Caco-2 (cell line): ENCODE measurements around the gene MCC. TPM values are rescaled to one million over a fixed set of nuclear protein-coding genes. Genes with fewer than 3 reads are reported as not detected.

ENCODE experiments used
- BruUV-seq: library from RNA; stranded (reverse); fragments of 400-500 nt; replicated peaks from 2 replicates; lab custom pipeline; 2021; lab: Mats Ljungman, UMichigan
- CTCF ChIA-PET: fragments of 300-600 bp; sonication (Branson Sonifier 250); formaldehyde crosslinking; loops from one replicate; lab custom pipeline; 2022; ENCODE audit warnings: antibody characterized with exemption; lab: Charles Lee
- POLR2A ChIA-PET: fragments of 300-600 bp; sonication (Branson Sonifier 250); formaldehyde crosslinking; loops from one replicate; lab custom pipeline; 2022; ENCODE audit warnings: antibody characterized with exemption; lab: Charles Lee
- DNase-seq, 2 experiments: peaks; one replicate each; pipeline versions ENCODE4 v3.0.0 to v3.0.0-alpha.2; 2020 to 2022
- H3K27me3 ChIP-seq: replicated peaks from 2 replicates; pipeline ENCODE4 v1.6.0; 2011; ENCODE audit warnings: low read length; ENCODE audit not compliant: control insufficient read depth, insufficient read depth
- H3K36me3 ChIP-seq: 2 replicates; pipeline ENCODE4 v1.5.1; 2011; ENCODE audit warnings: low read length; ENCODE audit not compliant: control insufficient read depth, insufficient read depth
- H3K4me1 ChIP-seq: fragments of 250-450 bp; sonication (Bioruptor Pico); 2 replicates; pipeline ENCODE4 v1.5.1; 2020; ENCODE audit warnings: mild to moderate bottlenecking
- H3K4me3 ChIP-seq: 2 replicates; pipeline ENCODE4 v1.5.1; 2011; ENCODE audit warnings: low read depth, mild to moderate bottlenecking, control low read depth, low read length
- H3K9me3 ChIP-seq: fragments of 250-450 bp; sonication (Bioruptor Pico); 2 replicates; pipeline ENCODE4 v1.5.1; 2020; ENCODE audit warnings: mild to moderate bottlenecking, moderate library complexity
- H3K27ac Mint-ChIP-seq: one replicate; pipeline ENCODE4 v1.8.0; 2022; ENCODE audit warnings: mixed read lengths; ENCODE audit not compliant: unreplicated experiment
- H3K27me3 Mint-ChIP-seq: one replicate; pipeline ENCODE4 v1.8.0; 2022; ENCODE audit warnings: mixed read lengths; ENCODE audit not compliant: insufficient read depth, unreplicated experiment
- H3K36me3 Mint-ChIP-seq: one replicate; pipeline ENCODE4 v1.8.0; 2022; ENCODE audit warnings: mild to moderate bottlenecking, mixed read lengths; ENCODE audit not compliant: insufficient read depth, unreplicated experiment
- H3K4me1 Mint-ChIP-seq: one replicate; pipeline ENCODE4 v1.8.0; 2022; ENCODE audit warnings: low read depth, mixed read lengths; ENCODE audit not compliant: unreplicated experiment
- H3K4me3 Mint-ChIP-seq: one replicate; pipeline ENCODE4 v1.8.0; 2022; ENCODE audit warnings: mild to moderate bottlenecking, moderate library complexity, mixed read lengths; ENCODE audit not compliant: unreplicated experiment
- H3K9me3 Mint-ChIP-seq: one replicate; pipeline ENCODE4 v1.8.0; 2022; ENCODE audit warnings: mixed read lengths; ENCODE audit not compliant: unreplicated experiment
- intact Hi-C: fragments of 100-400 bp; cut with micrococcal nuclease; formaldehyde crosslinking; loops from one replicate; pipeline ENCODE4 v1.10.0; 2022; ENCODE audit not compliant: unreplicated experiment
- total RNA-seq: library from RNA; stranded (reverse); gene quantifications from 2 replicates; pipeline ENCODE4 v1.2.3, GENCODE V29; 2022
- TF ChIP-seq, protein P1 (sequence below), 2 experiments: fragments of 200-600 bp in 1 of 2; IDR thresholded peaks; 1 replicate in 1 of 2; 2 replicates in 1 of 2; pipeline versions ENCODE4 v1.5.1 to v1.8.0; 2011 to 2022; ENCODE audit warnings: antibody characterized with exemption in 1 of 2, control low read depth in 1 of 2, inconsistent platforms in 1 of 2, low read depth in 1 of 2, low read length in 1 of 2, mild to moderate bottlenecking in 1 of 2, moderate library complexity in 1 of 2; ENCODE audit not compliant: insufficient read depth in 1 of 2, severe bottlenecking in 1 of 2, unreplicated experiment in 1 of 2

Gene MCC
- total RNA-seq, 1 experiment from 2014 or later, result 0.09 TPM

DNA sequence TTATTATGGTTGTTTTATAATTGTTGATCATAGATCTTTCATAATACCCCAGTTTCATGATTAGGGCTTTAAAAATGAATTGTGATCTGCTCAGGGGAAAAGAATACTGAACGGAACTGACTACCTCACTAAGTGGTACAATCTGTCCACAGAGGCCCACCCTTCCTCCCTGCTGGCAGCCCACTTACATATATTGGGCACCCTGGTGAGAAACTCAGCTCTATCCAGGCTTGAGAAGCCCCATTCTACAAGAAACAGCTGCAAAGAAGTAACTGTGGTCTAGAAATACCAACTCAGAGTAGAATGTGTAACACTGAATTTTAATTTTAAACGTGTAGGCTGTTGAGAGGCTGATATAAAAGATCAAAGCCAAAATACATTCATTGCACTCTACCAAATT, 100.4 kb downstream of the MCC start:
- Mint-ChIP-seq H3K27me3 (peaks cover 10% of the 10 kb centered on the region), H3K36me3 (no peaks in the 10 kb centered on the region), H3K4me3 (no peak overlapping the region), H3K27ac (no peak overlapping the region), H3K9me3 (no peaks in the 10 kb centered on the region), H3K4me1 (no peaks in the 10 kb centered on the region)
- no peaks in the 10 kb centered on the region for H3K4me1 ChIP-seq
- ChIA-PET POLR2A (no interaction called here), CTCF (no interaction called here)
- DNase-seq, result no peak
- intact Hi-C loops, result no loop called here
- TF ChIP-seq, protein P1, sequence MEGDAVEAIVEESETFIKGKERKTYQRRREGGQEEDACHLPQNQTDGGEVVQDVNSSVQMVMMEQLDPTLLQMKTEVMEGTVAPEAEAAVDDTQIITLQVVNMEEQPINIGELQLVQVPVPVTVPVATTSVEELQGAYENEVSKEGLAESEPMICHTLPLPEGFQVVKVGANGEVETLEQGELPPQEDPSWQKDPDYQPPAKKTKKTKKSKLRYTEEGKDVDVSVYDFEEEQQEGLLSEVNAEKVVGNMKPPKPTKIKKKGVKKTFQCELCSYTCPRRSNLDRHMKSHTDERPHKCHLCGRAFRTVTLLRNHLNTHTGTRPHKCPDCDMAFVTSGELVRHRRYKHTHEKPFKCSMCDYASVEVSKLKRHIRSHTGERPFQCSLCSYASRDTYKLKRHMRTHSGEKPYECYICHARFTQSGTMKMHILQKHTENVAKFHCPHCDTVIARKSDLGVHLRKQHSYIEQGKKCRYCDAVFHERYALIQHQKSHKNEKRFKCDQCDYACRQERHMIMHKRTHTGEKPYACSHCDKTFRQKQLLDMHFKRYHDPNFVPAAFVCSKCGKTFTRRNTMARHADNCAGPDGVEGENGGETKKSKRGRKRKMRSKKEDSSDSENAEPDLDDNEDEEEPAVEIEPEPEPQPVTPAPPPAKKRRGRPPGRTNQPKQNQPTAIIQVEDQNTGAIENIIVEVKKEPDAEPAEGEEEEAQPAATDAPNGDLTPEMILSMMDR (IDR thresholded peaks at IDR 0.05; ENCODE audit: insufficient read depth in 1 of 2, low read depth in 1 of 2, low read length in 1 of 2, severe bottlenecking in 1 of 2, unreplicated experiment in 1 of 2), result no peak
- H3K36me3 ChIP-seq, result no peaks in the 10 kb centered on the region
- no peaks in the 10 kb centered on the region for H3K9me3 ChIP-seq
- H3K4me3 ChIP-seq, result no peak overlapping the region
- no peaks in the 10 kb centered on the region for H3K27me3 ChIP-seq
- BruUV-seq, result no TSS peak

DNA sequence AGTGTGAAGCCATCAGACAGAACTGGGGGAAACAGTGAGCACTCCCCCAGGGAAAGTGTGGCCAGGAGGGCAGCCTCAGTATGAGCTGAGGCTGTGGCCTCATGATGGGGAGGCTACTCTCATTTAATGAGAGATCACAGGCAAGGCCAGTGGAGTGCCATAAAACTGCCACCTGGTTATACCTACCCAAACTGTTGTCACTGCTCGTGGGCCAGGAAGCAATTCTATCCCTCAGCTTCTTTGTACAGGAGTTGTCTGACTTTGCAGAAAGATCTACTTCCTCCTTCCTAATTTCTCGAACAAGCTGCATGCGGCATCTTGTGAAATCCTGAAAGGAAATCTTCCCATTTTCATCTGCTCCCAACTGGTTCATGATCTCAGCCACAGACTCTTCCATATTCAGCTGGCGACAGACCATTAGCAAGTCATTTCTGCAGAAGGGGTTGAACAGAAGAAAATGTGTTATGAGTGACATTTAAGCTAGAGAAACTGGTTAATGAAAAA, 103.4 kb downstream of the MCC start:
- no peak overlapping the region for H3K4me3 Mint-ChIP-seq
- CTCF ChIA-PET, result no interaction called here
- BruUV-seq, result no TSS peak

DNA sequence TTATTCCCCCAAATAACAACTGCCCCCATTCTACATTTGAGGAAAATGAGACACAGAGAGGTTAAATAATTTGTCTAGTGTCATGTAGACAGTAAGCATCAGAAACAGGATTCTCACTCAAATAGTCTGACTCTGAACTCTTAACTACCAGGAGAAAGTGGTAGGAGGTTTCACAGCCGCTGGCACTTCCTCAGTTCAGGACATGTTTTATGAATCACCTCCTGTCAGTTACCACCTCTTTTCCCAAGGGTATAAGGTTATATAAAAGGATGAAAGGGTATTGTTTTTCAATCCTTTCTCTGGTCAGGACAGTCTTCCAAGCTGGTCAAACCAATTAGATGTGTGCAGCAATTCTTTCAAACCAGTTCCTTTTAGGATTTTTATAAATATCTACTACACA, 105.5 kb downstream of the MCC start:
- Mint-ChIP-seq H3K4me1 (no peaks in the 10 kb centered on the region), H3K27me3 (peaks cover 19% of the 10 kb centered on the region), H3K36me3 (no peaks in the 10 kb centered on the region), H3K9me3 (no peaks in the 10 kb centered on the region), H3K27ac (no peak overlapping the region), H3K4me3 (no peak overlapping the region)
- no peaks in the 10 kb centered on the region for H3K27me3 ChIP-seq
- no peak for DNase-seq
- TF ChIP-seq, protein P1 (IDR thresholded peaks at IDR 0.05; ENCODE audit: insufficient read depth in 1 of 2, low read depth in 1 of 2, low read length in 1 of 2, severe bottlenecking in 1 of 2, unreplicated experiment in 1 of 2), result no peak
- no peaks in the 10 kb centered on the region for H3K36me3 ChIP-seq
- no peaks in the 10 kb centered on the region for H3K4me1 ChIP-seq
- ChIA-PET POLR2A (no interaction called here), CTCF (no interaction called here)
- no TSS peak for BruUV-seq
- intact Hi-C loops, result no loop called here
- H3K4me3 ChIP-seq, result no peak overlapping the region
- H3K9me3 ChIP-seq, result no peaks in the 10 kb centered on the region

More for the DNA sequence above, 103.4 kb downstream of the MCC start:
- H3K4me1 Mint-ChIP-seq, result no peaks in the 10 kb centered on the region
- Histone ChIP-seq H3K36me3 (no peaks in the 10 kb centered on the region), H3K27me3 (no peaks in the 10 kb centered on the region), H3K4me1 (no peaks in the 10 kb centered on the region), H3K9me3 (no peaks in the 10 kb centered on the region), H3K4me3 (no peak overlapping the region)
- H3K9me3 Mint-ChIP-seq, result no peaks in the 10 kb centered on the region
- intact Hi-C loops, result no loop called here
- DNase-seq, result no peak
- H3K27me3 Mint-ChIP-seq, result peaks cover 19% of the 10 kb centered on the region
- no peaks in the 10 kb centered on the region for H3K36me3 Mint-ChIP-seq
- POLR2A ChIA-PET, result no interaction called here
- TF ChIP-seq, protein P1 (IDR thresholded peaks at IDR 0.05; ENCODE audit: insufficient read depth in 1 of 2, low read depth in 1 of 2, low read length in 1 of 2, severe bottlenecking in 1 of 2, unreplicated experiment in 1 of 2), result no peak
- no peak overlapping the region for H3K27ac Mint-ChIP-seq
